CD4-positive, alpha-beta T cell (primary cell): ENCODE results near the gene TTC8. TPM values are rescaled to one million over a fixed set of nuclear protein-coding genes. Genes with fewer than 3 reads are reported as not detected.

Experiments used
- ATAC-seq: fragments of 200-7000 bp; cut with Tn5 transposase; one replicate; pipeline ENCODE4 v1.10.0; 2022; ENCODE audit warnings: mild to moderate bottlenecking; ENCODE audit not compliant: poor library complexity
- CTCF ChIA-PET: fragments of 350-600 bp; sonication (Branson Sonifier 250); formaldehyde crosslinking; loops from one replicate; lab custom pipeline; 2021; ENCODE audit warnings: antibody characterized with exemption, inconsistent platforms; lab: Charles Lee
- POLR2A ChIA-PET: fragments of 350-600 bp; sonication (Branson Sonifier 250); formaldehyde crosslinking; loops from one replicate; lab custom pipeline; 2021; ENCODE audit warnings: antibody characterized with exemption, inconsistent platforms; lab: Charles Lee
- DNase-seq, 14 experiments: peaks; one replicate each; pipeline ENCODE4 v3.0.0-alpha.2; 2013 to 2020; ENCODE audit warnings: mixed read lengths in 2 of 14
- H3K27ac ChIP-seq, 2 donors: one replicate each; pipeline versions ENCODE4 v1.5.1 to v1.7.0; 2013; ENCODE audit warnings: low read length in 2 of 2, low read depth in 1 of 2, mild to moderate bottlenecking in 1 of 2
- H3K27me3 ChIP-seq, 2 experiments: 1 replicate in 1 of 2; 2 replicates in 1 of 2; pipeline versions ENCODE4 v1.6.1 to v1.7.0; 2013; ENCODE audit warnings: low read length in 2 of 2, control low read depth in 1 of 2, mild to moderate bottlenecking in 1 of 2, moderate library complexity in 1 of 2; ENCODE audit not compliant: insufficient read depth in 2 of 2, control insufficient read depth in 1 of 2
- H3K36me3 ChIP-seq: one replicate; pipeline ENCODE4 v1.6.1; 2013; ENCODE audit warnings: low read length, control low read depth; ENCODE audit not compliant: insufficient read depth
- H3K4me1 ChIP-seq: one replicate; pipeline ENCODE4 v1.6.1; 2013; ENCODE audit warnings: low read length, control low read depth; ENCODE audit not compliant: insufficient read depth
- H3K4me3 ChIP-seq: one replicate; pipeline ENCODE4 v1.5.1; 2013; ENCODE audit warnings: mild to moderate bottlenecking, low read length, moderate library complexity
- H3K9me3 ChIP-seq, 2 experiments: 1 replicate in 1 of 2; 2 replicates in 1 of 2; pipeline versions ENCODE4 v1.6.1 to v1.7.0; 2013; ENCODE audit warnings: low read length in 2 of 2, mild to moderate bottlenecking in 2 of 2, control low read depth in 1 of 2, moderate library complexity in 1 of 2; ENCODE audit not compliant: control insufficient read depth in 1 of 2, insufficient read depth in 1 of 2
- H3K27ac Mint-ChIP-seq: one replicate; pipeline ENCODE4 v1.8.0; 2020; ENCODE audit warnings: mixed read lengths
- H3K27me3 Mint-ChIP-seq: one replicate; pipeline ENCODE4 v1.8.0; 2021; ENCODE audit warnings: mixed read lengths
- H3K36me3 Mint-ChIP-seq: one replicate; pipeline ENCODE4 v1.8.0; 2021; ENCODE audit warnings: low read depth, mixed read lengths
- H3K4me1 Mint-ChIP-seq: one replicate; pipeline ENCODE4 v1.8.0; 2021; ENCODE audit warnings: low read depth, mixed read lengths
- H3K4me3 Mint-ChIP-seq: one replicate; pipeline ENCODE4 v1.8.0; 2020; ENCODE audit warnings: mild to moderate bottlenecking, mixed read lengths
- H3K9me3 Mint-ChIP-seq: one replicate; pipeline ENCODE4 v1.8.0; 2020; ENCODE audit warnings: mixed read lengths
- intact Hi-C, 2 experiments: fragments of 100-400 bp; cut with DNase I in 1 of 2; cut with micrococcal nuclease in 1 of 2; formaldehyde crosslinking; loops; one replicate each; pipeline versions ENCODE4 v1.15.1 to v1.9.0; 2023 to 2025; cut with DNase I, micrococcal nuclease
- total RNA-seq, 174 experiments: library from RNA in 2 of 174; stranded (reverse) in 2 of 174; gene quantifications; one replicate each; pipeline ENCODE4 v1.2.3 and lab custom pipeline; 2021 to 2026
- TF ChIP-seq, protein P1 (sequence below): fragments of 200-600 bp; IDR thresholded peaks from one replicate; pipeline ENCODE4 v1.8.0; 2022; ENCODE audit warnings: antibody characterized with exemption, mild to moderate bottlenecking

Gene TTC8
- total RNA-seq, 2 experiments from 2014 or later = 1.6 to 2.1 TPM

DNA sequence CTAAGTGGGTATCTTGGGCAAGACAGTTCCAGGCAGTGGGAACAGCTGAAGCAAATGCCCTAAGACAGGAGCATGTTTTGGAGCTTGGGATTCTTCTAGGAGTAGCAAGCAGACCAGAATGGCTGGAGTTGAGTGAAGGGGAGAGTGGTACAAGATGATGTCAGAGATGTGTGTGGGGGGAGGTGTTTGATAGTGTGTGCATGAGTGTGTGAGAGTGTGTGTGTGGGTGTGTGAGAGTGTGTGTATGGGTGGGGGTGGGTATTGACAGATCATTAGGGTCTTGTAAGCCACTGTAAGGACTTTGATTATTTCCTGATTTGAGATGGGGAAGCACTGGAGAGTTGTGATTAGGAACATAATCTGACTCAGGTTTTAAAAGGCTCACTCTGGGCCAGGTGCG lies 78.4 kb downstream of the TTC8 start:
- H3K4me1 ChIP-seq = no peaks in the 10 kb centered on the region
- H3K27me3 ChIP-seq = peaks cover 0 to 3% of the 10 kb centered on the region in 2 experiments
- H3K4me1 Mint-ChIP-seq = no peaks in the 10 kb centered on the region
- H3K4me3 Mint-ChIP-seq = no peak overlapping the region
- H3K27ac Mint-ChIP-seq = no peak overlapping the region
- H3K27me3 Mint-ChIP-seq = peaks cover 26% of the 10 kb centered on the region
- H3K36me3 Mint-ChIP-seq = no peaks in the 10 kb centered on the region
- H3K36me3 ChIP-seq = no peaks in the 10 kb centered on the region
- ATAC-seq (no peak), DNase-seq (no peak)
- H3K27ac ChIP-seq = no peak overlapping the region
- H3K4me3 ChIP-seq = no peak overlapping the region
- ChIA-PET POLR2A (no interaction called here), CTCF (no interaction called here)
- TF ChIP-seq, protein P1, sequence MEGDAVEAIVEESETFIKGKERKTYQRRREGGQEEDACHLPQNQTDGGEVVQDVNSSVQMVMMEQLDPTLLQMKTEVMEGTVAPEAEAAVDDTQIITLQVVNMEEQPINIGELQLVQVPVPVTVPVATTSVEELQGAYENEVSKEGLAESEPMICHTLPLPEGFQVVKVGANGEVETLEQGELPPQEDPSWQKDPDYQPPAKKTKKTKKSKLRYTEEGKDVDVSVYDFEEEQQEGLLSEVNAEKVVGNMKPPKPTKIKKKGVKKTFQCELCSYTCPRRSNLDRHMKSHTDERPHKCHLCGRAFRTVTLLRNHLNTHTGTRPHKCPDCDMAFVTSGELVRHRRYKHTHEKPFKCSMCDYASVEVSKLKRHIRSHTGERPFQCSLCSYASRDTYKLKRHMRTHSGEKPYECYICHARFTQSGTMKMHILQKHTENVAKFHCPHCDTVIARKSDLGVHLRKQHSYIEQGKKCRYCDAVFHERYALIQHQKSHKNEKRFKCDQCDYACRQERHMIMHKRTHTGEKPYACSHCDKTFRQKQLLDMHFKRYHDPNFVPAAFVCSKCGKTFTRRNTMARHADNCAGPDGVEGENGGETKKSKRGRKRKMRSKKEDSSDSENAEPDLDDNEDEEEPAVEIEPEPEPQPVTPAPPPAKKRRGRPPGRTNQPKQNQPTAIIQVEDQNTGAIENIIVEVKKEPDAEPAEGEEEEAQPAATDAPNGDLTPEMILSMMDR = no peak
- intact Hi-C loops = no loop called here
- no peaks in the 10 kb centered on the region for H3K9me3 Mint-ChIP-seq
- peaks cover 0 to 6% of the 10 kb centered on the region in 2 experiments for H3K9me3 ChIP-seq

DNA sequence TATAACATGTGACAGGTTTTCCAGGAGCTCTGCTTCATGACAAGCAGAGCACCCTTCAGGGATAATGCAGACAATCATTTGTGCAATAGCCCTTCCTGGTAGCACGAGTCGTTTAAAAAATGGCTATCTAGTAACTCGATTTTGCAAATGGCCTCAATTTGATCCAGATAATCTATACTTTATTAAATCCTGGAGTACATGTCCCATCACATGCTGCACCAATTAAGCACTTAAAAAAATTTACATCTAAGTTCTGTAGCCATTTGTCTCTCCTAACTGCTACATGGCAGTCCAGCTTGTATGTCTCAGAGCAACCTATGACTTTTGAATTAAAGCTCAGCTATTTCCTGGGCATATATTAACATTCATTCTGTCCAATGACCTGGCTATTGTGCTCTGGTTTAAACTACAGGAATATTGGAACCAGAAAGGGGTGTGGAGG lies 79.8 kb downstream of the TTC8 start:
- CTCF ChIA-PET = interaction anchor here (1.2 kb wide), 1 partner anchor 236 kb away, joined by 3 read pairs; no protein-coding TSS in a partner anchor
- H3K36me3 Mint-ChIP-seq = no peaks in the 10 kb centered on the region

DNA sequence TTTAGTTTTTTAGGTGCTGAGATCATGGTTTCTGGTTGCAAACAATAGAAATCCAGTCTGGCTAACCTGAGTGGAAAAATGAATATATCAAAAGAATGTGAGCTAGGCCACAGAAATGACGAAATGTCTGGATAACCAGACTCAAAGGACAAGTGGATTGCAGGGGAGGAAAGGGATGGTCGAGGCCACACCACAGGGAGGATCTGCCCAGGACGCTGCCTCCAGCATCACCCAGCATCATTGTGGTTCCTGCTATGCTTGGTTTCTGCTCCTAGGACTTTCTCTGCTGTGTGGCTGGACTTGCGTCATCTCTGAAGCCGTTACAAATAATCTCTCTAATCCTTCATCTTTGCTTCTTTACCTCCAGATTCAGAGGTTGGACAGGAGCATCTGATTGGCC lies 80.4 kb downstream of the TTC8 start:
- Mint-ChIP-seq H3K9me3 (peaks cover 2% of the 10 kb centered on the region), H3K27ac (no peak overlapping the region), H3K27me3 (peaks cover 38% of the 10 kb centered on the region), H3K4me1 (no peaks in the 10 kb centered on the region), H3K4me3 (no peak overlapping the region), H3K36me3 (no peaks in the 10 kb centered on the region)
- no peak for ATAC-seq
- TF ChIP-seq, protein P1 = no peak
- no peaks in the 10 kb centered on the region for H3K36me3 ChIP-seq
- H3K9me3 ChIP-seq = peaks cover 0 to 6% of the 10 kb centered on the region in 2 experiments
- ChIA-PET POLR2A (no interaction called here), CTCF (interaction anchor here (1.2 kb wide), 1 partner anchor 237 kb away, joined by 3 read pairs; no protein-coding TSS in a partner anchor)
- no peak overlapping the region for H3K4me3 ChIP-seq
- no peak overlapping the region for H3K27ac ChIP-seq
- no peaks in the 10 kb centered on the region for H3K4me1 ChIP-seq
- intact Hi-C loops = no loop called here
- no peak for DNase-seq
- H3K27me3 ChIP-seq = peaks cover 0 to 3% of the 10 kb centered on the region in 2 experiments

More for the DNA sequence above, 79.8 kb downstream of the TTC8 start:
- Histone ChIP-seq H3K4me1 (no peaks in the 10 kb centered on the region), H3K4me3 (no peak overlapping the region), H3K9me3 (peaks cover 0 to 6% of the 10 kb centered on the region in 2 experiments), H3K27ac (no peak overlapping the region), H3K36me3 (no peaks in the 10 kb centered on the region), H3K27me3 (peaks cover 0 to 3% of the 10 kb centered on the region in 2 experiments)
- DNase-seq (no peak), ATAC-seq (no peak)
- POLR2A ChIA-PET = interaction anchor here (0.6 kb wide), 1 partner anchor 210 kb away, joined by 3 read pairs; no protein-coding TSS in a partner anchor
- Mint-ChIP-seq H3K9me3 (peaks cover 2% of the 10 kb centered on the region), H3K27me3 (peaks cover 38% of the 10 kb centered on the region), H3K4me1 (no peaks in the 10 kb centered on the region), H3K4me3 (no peak overlapping the region), H3K27ac (no peak overlapping the region)
- intact Hi-C loops = no loop called here
- TF ChIP-seq, protein P1 = no peak
